GM19240 (cell line): Measurements from ENCODE around the gene UBE2H.
"Not testable (repeated sequence)": the region's sequence is repeated elsewhere in the genome, so short reads cannot be mapped to it uniquely, and the experiment has no call there.

ENCODE experiments used
- DNase-seq: peaks from one replicate; pipeline ENCODE4 v3.0.0; 2011; ENCODE audit warnings: low spot score; ENCODE audit not compliant: insufficient read length

Gene UBE2H

GRCh38 chr7:129874722-129875121, 78.0 kb downstream of the UBE2H start:
- no peak for DNase-seq

GRCh38 chr7:129872054-129872453, 80.7 kb downstream of the UBE2H start:
- DNase-seq, result no peak

- DNase-seq, result no peak
Observed at GRCh38 chr7:129870668-129871067, 82.1 kb downstream of the UBE2H start.

GRCh38 chr7:129866251-129866650, 86.5 kb downstream of the UBE2H start:
- no peak for DNase-seq

- no peak for DNase-seq
Observed at GRCh38 chr7:129865925-129866201, 86.9 kb downstream of the UBE2H start.

- DNase-seq, result no peak
Observed at GRCh38 chr7:129865093-129865924, 87.5 kb downstream of the UBE2H start.

- not testable (repeated sequence) for DNase-seq
Observed at GRCh38 chr7:129864676-129865075, 88.1 kb downstream of the UBE2H start.

GRCh38 chr7:129864042-129864441, 88.7 kb downstream of the UBE2H start:
- no peak for DNase-seq

- DNase-seq, result no peak
Observed at GRCh38 chr7:129862682-129863081, 90.1 kb downstream of the UBE2H start.

- DNase-seq, result not testable (repeated sequence)
Observed at GRCh38 chr7:129860784-129861183, 92.0 kb downstream of the UBE2H start.

- no peak for DNase-seq
Observed at GRCh38 chr7:129859183-129859582, 93.6 kb downstream of the UBE2H start.

- no peak for DNase-seq
Observed at GRCh38 chr7:129858490-129858889, 94.3 kb downstream of the UBE2H start.

- DNase-seq, result no peak
Observed at GRCh38 chr7:129857313-129857712, 95.4 kb downstream of the UBE2H start.

GRCh38 chr7:129855935-129856717, 96.6 kb downstream of the UBE2H start:
- no peak for DNase-seq

- no peak for DNase-seq
Observed at GRCh38 chr7:129855234-129855673, 97.5 kb downstream of the UBE2H start.

GRCh38 chr7:129854401-129854800, 98.4 kb downstream of the UBE2H start:
- DNase-seq, result no peak

- DNase-seq, result no peak
Observed at GRCh38 chr7:129853661-129854268, 99.0 kb downstream of the UBE2H start.

- DNase-seq, result no peak
Observed at GRCh38 chr7:129851809-129852208, 101.0 kb downstream of the UBE2H start.

GRCh38 chr7:129851174-129851573, 101.6 kb downstream of the UBE2H start:
- no peak for DNase-seq

GRCh38 chr7:129848436-129848835, 104.3 kb downstream of the UBE2H start:
- DNase-seq, result no peak

- no peak for DNase-seq
Observed at GRCh38 chr7:129845972-129846327, 106.8 kb downstream of the UBE2H start.

GRCh38 chr7:129845178-129845971, 107.4 kb downstream of the UBE2H start:
- no peak for DNase-seq
